PC-9 (cell line): Measurements from ENCODE around the gene PRDM16.

ENCODE experiments used
- EZH2 ChIP-seq: fragments of 200-600 bp; sonication (generic); IDR thresholded peaks from 2 replicates; pipeline ENCODE4 v1.8.0; 2017; ENCODE audit warnings: antibody characterized with exemption, low read depth
- TF ChIP-seq, protein P1 (sequence below): fragments of 200-600 bp; sonication (generic); conservative IDR thresholded peaks from 2 replicates; pipeline ENCODE4 v1.6.1; 2017; ENCODE audit warnings: mixed run types, antibody characterized with exemption, mild to moderate bottlenecking, moderate library complexity

DNA sequence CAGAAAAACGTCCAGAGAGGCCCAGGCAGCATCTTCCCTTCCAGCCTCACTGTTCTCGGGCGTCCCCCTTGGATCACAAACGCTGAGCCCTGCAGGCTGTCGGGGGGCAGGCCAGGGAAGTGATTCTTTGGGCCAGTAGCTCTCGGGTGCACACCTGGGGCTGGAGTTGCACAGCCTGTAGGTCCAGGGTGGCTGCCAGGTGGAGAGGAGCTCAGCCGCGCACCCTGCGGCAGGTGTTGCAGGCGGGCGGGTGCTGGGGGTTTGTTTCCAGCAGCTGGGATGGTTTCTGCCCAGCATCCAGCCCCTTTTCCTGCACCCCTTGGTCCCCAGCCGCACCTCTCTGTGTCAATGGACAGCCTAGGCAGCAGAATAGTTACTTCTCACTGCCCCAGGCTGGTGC is 15.7 kb downstream of the PRDM16 start:
- TF ChIP-seq, protein P1, sequence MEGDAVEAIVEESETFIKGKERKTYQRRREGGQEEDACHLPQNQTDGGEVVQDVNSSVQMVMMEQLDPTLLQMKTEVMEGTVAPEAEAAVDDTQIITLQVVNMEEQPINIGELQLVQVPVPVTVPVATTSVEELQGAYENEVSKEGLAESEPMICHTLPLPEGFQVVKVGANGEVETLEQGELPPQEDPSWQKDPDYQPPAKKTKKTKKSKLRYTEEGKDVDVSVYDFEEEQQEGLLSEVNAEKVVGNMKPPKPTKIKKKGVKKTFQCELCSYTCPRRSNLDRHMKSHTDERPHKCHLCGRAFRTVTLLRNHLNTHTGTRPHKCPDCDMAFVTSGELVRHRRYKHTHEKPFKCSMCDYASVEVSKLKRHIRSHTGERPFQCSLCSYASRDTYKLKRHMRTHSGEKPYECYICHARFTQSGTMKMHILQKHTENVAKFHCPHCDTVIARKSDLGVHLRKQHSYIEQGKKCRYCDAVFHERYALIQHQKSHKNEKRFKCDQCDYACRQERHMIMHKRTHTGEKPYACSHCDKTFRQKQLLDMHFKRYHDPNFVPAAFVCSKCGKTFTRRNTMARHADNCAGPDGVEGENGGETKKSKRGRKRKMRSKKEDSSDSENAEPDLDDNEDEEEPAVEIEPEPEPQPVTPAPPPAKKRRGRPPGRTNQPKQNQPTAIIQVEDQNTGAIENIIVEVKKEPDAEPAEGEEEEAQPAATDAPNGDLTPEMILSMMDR = no peak
- TF ChIP-seq EZH2 = no peak
